ENCODE results near the gene CA10.

The CA10 gene

DNA sequence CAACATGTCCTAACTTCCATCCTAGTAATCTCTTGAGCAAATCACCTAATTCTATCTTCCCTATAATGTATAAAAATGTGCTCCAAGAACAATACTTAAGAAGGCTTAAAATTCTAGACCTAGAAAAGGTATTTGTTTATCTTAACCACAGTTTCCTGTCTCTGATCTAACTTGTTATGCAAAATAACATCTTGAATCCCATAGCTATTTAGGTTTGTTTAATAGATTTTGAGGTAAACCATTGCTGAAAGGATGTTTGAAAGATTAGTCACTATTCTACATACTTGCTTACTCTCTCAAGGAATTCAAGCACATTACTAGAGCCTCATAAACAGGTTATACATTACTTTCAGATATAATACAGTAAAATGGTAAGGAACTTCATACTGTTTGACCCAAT is 13.0 kb downstream of the CA10 start:
- no peak for DNase-seq

DNA sequence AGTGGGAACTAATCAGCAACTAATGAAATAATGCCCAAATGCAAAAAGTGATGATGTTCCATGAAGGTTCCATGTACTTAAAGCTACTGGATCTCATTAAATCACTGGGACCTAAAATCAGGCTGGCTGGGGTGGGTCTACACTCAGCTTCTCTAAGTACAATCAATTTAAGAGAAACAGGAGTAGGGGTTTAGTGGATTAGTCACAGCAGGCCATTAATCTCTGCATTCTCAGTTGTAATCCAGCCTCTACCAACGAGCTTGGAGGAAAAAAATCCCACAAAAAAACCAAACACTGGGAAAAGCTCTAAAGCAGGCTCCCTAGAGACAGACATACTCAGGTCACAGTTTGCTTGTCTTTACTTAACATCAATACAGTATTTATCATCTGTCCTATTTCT is 15.0 kb downstream of the CA10 start:
- DNase-seq = no peak

DNA sequence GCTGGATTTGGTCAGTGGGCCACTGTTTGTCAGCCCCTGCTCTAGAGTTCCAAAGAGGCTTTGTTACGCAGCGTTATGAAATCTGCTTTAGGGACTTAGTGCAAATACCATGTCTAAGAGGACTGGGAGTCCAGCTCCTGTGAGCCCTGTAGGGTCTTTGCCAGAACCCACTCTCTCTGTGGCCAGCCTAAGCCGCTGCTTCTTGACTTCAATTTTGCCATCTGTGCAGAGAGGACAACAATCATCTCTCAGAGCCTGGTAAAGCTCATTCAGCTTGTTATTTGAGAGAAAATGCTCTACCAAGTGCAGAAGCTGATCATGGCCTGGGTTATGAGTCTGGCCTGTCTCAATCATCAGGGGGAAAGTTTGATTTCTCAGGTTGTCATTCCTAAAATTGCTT is 17.9 kb downstream of the CA10 start:
- DNase-seq = no peak

DNA sequence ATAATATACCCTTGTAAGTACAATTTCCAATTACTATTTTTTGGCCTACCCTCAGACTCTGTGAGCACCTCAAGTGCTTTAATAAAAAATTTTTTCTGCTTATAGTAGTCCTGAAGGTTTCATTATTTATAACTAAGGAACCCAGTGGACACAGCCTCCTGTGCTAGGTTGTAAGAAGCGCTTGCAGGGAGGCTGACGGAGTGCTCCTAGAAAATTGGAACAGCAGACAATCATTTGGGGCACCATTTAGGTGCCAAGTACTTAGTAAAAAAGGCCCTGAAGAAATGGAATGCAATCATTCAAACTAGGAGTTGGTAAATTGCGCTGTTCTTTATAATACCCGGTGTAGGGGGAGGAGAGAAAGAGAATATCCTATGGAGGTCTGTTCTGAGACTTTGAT is 19.8 kb downstream of the CA10 start:
- no peak for DNase-seq

GRCh38 chr17:52138350-52138749 is 20.2 kb downstream of the CA10 start:
- no peak for DNase-seq

GRCh38 chr17:52136166-52136565 is 22.3 kb downstream of the CA10 start:
- no peak for DNase-seq

GRCh38 chr17:52134641-52135040 is 23.9 kb downstream of the CA10 start:
- no peak for DNase-seq

DNA sequence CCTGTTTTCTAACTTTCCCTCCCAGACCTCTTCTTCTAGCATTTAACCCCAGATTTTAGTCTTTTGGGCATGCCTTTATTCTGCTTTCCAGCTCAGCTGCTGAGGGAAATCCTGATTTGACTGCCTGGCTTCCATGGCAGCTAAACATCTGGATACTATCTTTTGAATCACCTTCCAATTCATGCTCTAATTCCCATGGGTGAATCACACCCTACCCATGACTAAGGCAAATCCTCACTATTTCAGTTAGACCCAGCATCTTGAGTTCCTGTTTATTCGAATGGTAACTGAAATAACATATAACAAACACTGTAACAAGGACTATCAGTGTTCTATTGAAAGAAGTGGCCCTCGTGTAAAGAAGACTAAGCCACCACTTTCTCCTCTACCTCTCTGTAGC is 29.8 kb downstream of the CA10 start:
- no peak for DNase-seq

DNA sequence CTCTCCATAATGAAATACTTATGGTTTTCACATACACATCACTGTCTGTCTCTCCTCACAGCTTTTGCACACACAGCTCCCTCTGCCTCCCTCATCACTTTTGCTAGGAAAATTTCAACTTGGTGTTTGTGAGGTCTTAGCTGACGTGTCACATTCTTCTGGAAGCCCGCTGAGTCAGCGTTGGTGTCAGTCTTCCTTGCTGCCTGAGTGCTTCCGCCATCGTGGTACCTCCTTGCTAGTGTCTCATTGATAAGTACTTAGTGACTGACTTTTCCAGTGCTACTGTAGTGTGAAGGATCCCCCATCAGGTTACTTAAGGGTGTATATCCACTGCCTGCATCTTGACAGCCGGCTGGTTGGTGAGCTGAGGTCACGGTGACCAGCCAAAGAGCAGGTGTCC is 33.5 kb downstream of the CA10 start:
- DNase-seq = no peak

GRCh38 chr17:52124561-52124960 is 34.0 kb downstream of the CA10 start:
- DNase-seq = no peak

GRCh38 chr17:52120465-52120864 is 38.0 kb downstream of the CA10 start:
- DNase-seq = no peak

- DNase-seq = no peak
Measured at GRCh38 chr17:52110923-52111581, 47.5 kb downstream of the CA10 start.

DNA sequence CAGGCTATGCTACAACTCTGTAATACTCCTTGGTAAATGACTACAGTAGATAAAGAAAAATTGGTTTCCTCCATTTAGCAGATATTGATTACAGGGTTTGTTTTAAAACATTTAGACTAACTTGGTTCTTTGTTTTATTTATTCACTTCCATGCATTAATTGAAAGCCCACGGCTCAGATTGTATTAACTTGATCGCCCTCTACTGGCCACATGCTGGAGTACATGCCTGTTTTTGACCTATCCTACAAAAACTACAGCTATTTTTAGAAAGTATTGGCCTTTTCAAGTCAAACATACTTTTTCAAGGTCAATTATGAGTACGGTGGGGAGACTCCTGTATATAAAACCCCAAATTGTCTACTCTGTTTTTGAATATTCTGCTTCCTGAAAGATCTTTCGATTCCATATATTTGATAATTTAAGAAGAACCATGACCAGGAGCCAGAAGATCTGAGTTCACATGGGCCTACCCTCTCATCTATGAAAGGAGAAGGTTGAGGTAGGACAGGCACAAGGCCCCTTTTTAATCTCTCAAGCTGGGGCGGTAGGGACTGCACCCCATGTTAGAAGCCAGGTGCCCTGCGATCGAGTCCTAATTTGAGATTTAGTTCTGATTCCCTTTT is 51.8 kb downstream of the CA10 start:
- DNase-seq = peak; percentile 22

GRCh38 chr17:52106072-52106471 is 52.4 kb downstream of the CA10 start:
- no peak for DNase-seq

DNA sequence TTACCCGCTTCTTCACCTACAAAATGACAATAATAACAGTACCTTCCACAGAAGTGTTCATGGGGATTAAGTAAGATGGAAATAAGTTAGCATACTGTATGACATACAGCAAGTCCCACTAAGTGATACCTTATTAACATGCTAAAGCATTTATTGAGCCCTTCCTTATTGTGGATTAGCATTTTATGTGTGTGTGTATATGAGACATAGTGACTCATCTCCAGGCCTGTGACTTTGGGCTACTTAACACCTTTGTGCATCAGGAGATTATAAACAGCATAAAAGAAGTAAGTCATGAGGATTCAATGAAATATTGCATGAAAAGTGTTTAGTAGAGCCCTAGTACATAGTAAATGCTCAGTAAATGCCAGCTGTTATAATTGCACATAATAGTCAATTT is 52.9 kb downstream of the CA10 start:
- no peak for DNase-seq

DNA sequence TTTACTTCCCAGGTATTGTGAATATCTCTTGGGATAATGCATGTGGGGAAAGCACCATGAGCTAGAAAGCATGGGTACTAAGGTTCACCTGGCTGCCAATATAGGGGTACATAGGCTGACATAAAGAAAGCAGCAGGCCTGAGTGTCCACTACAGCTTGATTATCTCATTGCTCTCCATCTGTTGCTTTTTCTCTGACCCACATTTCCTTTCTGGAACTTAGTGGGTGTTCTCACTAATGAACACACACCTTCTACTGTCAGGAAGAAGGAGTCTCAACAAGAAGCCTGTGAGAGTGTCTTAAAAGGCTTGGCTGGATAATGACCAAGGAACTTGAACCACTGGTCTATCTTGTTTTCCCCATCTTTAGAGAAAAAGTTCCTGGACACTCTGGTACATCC is 62.5 kb downstream of the CA10 start:
- DNase-seq = no peak

DNA sequence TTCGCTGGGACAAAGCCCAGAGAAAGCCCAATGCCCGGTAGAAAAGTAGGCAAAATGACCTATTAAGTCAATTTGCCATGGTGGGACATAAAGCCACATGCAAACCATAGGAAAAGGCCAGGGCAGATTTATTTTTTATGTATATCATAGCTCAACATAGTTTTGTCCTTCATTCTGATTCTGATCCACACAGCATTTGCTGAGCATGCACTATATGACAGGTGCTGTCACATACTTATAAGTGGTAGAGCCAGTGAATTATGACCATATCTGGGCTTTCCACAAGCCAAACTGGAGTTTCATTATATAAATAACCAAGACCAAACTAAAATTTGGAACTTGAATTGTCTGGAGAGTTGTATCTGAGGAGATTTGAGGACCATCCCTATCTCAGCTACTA is 74.3 kb downstream of the CA10 start:
- no peak for DNase-seq

GRCh38 chr17:52079496-52079895 is 79.0 kb downstream of the CA10 start:
- no peak for DNase-seq

DNA sequence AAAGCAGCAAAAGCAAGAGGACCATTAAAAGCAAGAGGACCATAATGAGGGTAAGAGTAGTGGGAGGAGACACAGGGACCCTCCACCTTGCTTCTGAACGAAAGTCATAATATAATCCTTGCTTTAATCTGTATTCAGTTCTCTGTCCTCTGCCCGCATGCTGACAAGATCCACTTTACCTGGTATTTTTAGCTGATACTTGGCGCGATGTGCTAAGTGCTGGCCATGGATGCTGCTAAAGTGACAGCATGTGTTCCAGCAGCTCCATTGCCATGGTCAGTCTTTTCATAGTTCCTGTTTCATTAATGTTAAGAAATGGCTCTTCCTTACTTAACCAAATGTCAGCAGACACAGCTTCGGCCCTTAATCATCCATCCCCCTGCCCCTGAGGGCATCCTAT is 86.8 kb downstream of the CA10 start:
- no peak for DNase-seq

DNA sequence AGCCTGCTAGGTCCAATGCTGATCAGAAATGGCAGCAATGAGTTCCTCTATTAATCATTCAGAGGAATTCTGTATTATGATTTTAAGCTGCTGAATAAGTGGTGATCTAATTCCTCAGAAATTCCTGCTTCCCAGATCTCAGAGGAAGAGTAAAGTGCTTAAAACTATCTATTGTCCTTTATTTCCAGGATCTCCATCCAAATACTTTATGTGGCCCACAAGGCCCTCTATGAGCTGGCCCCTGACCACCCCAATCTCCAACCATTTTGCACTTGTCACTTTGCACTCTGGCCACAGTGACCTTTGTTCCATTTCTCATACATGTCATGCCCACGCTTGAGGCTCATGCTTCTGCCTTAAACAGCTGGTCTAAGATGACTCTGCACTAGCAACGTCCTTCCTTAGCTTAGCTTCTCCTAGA is 93.7 kb downstream of the CA10 start:
- no peak for DNase-seq

- no peak for DNase-seq
Measured at GRCh38 chr17:52049496-52049895, 109.0 kb downstream of the CA10 start.

DNA sequence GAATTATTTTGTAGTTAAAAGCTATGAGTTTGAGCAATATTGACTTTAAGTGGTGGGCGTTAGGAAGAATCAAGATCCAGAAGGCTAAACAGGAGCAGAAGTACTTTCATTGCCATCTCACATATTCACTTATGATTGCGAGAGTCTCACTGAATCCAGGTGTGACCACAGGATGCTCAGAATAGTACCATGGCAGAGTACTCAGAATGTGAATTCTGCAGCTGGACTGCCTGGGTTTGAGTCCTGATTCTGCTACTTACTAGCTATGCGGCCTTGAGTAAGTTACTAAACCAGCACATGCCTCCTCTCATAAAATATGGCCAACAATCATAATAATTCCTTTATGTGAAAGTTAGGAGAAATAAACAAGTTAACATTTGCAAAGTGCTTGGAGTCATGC is 109.5 kb downstream of the CA10 start:
- DNase-seq = no peak

DNA sequence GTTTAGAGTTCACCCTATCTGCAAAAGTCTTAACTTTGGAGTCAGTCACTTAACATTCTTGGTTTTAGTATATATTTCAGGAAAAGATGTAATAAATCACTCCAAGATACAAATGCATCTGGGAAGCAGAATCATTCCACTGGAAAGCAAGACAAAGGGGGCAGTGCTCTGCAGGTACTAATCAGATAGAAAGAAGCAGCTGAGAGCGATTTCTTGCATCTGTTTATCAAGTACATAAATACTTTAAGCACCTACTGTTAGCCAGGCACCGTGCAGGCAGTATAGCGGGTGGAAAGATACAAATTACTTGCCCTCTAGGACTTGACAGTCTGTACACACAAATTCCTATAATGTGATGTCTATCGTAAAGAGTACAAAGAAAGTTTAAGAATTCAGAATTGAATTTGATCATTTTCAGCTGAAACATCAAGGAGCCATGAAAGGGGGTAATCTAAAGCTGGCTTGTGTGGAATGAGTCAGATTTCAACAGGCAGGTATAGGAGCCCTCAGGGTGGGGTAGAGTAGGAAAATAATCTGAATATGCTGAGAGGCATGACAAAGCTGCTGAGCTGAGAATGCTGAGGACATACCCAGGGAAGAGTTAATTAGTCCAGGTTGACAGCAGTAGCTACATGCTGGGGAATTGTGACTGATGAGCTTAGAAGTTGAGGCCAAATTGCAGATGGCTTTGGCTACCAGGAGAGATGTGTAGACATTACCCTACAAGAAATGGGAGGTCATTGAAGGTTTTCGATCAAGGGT is 110.2 kb downstream of the CA10 start:
- DNase-seq = no peak

- DNase-seq = no peak
Measured at GRCh38 chr17:52047086-52047485, 111.4 kb downstream of the CA10 start.
